GM10248 (cell line): ENCODE data around the gene CRK.
"Not testable (repeated sequence)": the region's sequence is repeated elsewhere in the genome, so short reads cannot be mapped to it uniquely, and the experiment has no call there.

Experiments used
- CTCF ChIA-PET: fragments of 300-600 bp; sonication (Branson Sonifier 250); formaldehyde crosslinking; extraction: SDS; loops from one replicate; lab custom pipeline; 2021; ENCODE audit warnings: antibody characterized with exemption; lab: Yijun Ruan, JAX
- POLR2A ChIA-PET: fragments of 350-650 bp; sonication (Branson Sonifier 250); formaldehyde crosslinking; extraction: SDS; loops from one replicate; lab custom pipeline; 2020; ENCODE audit warnings: antibody characterized with exemption; lab: Yijun Ruan, JAX
- DNase-seq: peaks from one replicate; pipeline ENCODE4 v3.0.0; 2012; ENCODE audit errors: extremely low spot score
- TF ChIP-seq, protein P1 (sequence below): IDR thresholded peaks from 2 replicates; pipeline ENCODE4 v1.5.1; 2012; ENCODE audit warnings: mild to moderate bottlenecking, low read depth; ENCODE audit errors: extremely low read depth, missing control alignments, control extremely low read depth

Gene CRK

GRCh38 chr17:1391577-1391976, 64.5 kb downstream of the CRK start:
- CTCF ChIA-PET: interaction anchor here (0.9 to 5.7 kb wide), 5 partner anchors 13 to 124 kb away, joined by 3 to 53 read pairs (median 4); no protein-coding TSS in a partner anchor
- POLR2A ChIA-PET: interaction anchor here (1.1 kb wide), 1 partner anchor 9 kb away, joined by 6 read pairs; no protein-coding TSS in a partner anchor
- DNase-seq: no peak
- TF ChIP-seq, protein P1, sequence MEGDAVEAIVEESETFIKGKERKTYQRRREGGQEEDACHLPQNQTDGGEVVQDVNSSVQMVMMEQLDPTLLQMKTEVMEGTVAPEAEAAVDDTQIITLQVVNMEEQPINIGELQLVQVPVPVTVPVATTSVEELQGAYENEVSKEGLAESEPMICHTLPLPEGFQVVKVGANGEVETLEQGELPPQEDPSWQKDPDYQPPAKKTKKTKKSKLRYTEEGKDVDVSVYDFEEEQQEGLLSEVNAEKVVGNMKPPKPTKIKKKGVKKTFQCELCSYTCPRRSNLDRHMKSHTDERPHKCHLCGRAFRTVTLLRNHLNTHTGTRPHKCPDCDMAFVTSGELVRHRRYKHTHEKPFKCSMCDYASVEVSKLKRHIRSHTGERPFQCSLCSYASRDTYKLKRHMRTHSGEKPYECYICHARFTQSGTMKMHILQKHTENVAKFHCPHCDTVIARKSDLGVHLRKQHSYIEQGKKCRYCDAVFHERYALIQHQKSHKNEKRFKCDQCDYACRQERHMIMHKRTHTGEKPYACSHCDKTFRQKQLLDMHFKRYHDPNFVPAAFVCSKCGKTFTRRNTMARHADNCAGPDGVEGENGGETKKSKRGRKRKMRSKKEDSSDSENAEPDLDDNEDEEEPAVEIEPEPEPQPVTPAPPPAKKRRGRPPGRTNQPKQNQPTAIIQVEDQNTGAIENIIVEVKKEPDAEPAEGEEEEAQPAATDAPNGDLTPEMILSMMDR: no peak

DNA sequence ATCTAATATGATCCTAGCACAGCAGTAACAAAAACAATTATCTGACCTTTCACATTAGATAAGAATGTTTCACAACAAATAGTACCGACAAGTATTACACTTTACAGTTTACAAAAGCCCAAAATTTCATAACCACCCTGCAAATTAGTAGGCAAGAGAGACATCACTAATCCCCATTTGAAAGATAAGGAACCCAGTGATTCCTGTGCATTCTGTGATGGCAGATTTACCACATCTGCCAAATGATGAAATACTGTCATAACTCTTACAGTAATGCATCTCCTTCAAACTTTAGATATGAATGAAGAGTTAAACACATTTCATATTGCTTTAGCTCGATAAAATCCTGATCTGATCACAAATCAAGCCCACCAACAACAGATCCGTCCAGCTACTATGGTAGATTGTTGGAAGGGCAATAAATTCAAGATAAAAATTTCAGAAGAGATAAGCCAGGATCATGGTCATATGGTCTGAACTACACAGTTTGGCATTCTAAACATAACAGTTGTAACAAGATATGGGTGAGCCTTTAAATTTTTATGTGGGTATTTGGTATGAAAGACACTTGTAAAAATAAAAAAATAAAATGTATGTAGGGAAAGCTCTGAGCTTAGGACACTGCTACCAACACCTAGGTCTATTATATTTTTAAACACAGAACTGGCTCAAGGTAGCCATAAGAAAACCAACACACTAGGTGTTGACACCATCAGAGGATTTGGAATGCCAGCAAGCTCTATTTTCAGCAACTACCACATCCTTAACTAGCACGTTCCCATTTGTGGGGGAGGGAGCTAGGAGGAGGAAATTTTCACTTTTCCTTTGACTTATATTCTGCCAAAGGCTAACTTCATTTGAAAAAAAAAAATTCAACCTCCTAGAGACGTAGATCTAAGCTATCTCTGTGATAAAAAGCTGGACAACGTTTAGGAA, 65.3 kb downstream of the CRK start:
- CTCF ChIA-PET: interaction anchor here (0.8 to 5.7 kb wide), 7 partner anchors 10 to 161 kb away, joined by 3 to 53 read pairs (median 3); no protein-coding TSS in a partner anchor
- POLR2A ChIA-PET: interaction anchor here (0.6 to 0.9 kb wide), 2 partner anchors 25 to 26 kb away, joined by 3 read pairs; no protein-coding TSS in a partner anchor

GRCh38 chr17:1387490-1388227, 68.4 kb downstream of the CRK start:
- POLR2A ChIA-PET: interaction anchor here (0.6 to 0.8 kb wide), 2 partner anchors 13 to 24 kb away, joined by 4 to 7 read pairs; no protein-coding TSS in a partner anchor
- CTCF ChIA-PET: interaction anchor here (0.7 to 5.7 kb wide), 5 partner anchors 10 to 116 kb away, joined by 3 to 53 read pairs (median 7); no protein-coding TSS in a partner anchor
- DNase-seq: not testable (repeated sequence)

More for the DNA sequence above, 65.3 kb downstream of the CRK start:
- TF ChIP-seq, protein P1: no peak
- no peak for DNase-seq

GRCh38 chr17:1386675-1387190, 69.3 kb downstream of the CRK start:
- not testable (repeated sequence) for DNase-seq
- ChIA-PET CTCF (interaction anchor here (1.3 to 2.3 kb wide), 3 partner anchors 10 to 130 kb away, joined by 4 to 7 read pairs (median 7); partner anchors contain the start of gene INPP5K), POLR2A (interaction anchor here (1.0 kb wide), 1 partner anchor 9 kb away, joined by 3 read pairs; no protein-coding TSS in a partner anchor)

- TF ChIP-seq, protein P1: no peak
- CTCF ChIA-PET: interaction anchor here (1.0 to 2.3 kb wide), 6 partner anchors 10 to 130 kb away, joined by 3 to 8 read pairs (median 6); partner anchors contain the start of gene INPP5K
- no peak for DNase-seq
- POLR2A ChIA-PET: interaction anchor here (1.0 to 1.4 kb wide), 2 partner anchors 10 kb away, joined by 3 to 5 read pairs; no protein-coding TSS in a partner anchor
Observed at GRCh38 chr17:1386265-1386664, 69.8 kb downstream of the CRK start.

GRCh38 chr17:1385861-1386260, 70.2 kb downstream of the CRK start:
- no peak for DNase-seq
- ChIA-PET POLR2A (interaction anchor here (1.0 to 1.4 kb wide), 3 partner anchors 9 to 35 kb away, joined by 3 to 5 read pairs (median 3); no protein-coding TSS in a partner anchor), CTCF (interaction anchor here (1.0 to 2.3 kb wide), 5 partner anchors 9 to 131 kb away, joined by 3 to 8 read pairs (median 5); partner anchors contain the start of gene INPP5K)
- TF ChIP-seq, protein P1: no peak
